ENCODE measurements around the gene CARS2. TPM values are rescaled to one million over a fixed set of nuclear protein-coding genes. Genes with fewer than 3 reads are reported as not detected.
A peak's percentile ranks its signal among the peaks of the same experiment; 100 is the strongest.

Gene CARS2
- total and polyA plus RNA-seq, 7 donors = 35.4 to 77.5 (median 45.7) TPM

DNA sequence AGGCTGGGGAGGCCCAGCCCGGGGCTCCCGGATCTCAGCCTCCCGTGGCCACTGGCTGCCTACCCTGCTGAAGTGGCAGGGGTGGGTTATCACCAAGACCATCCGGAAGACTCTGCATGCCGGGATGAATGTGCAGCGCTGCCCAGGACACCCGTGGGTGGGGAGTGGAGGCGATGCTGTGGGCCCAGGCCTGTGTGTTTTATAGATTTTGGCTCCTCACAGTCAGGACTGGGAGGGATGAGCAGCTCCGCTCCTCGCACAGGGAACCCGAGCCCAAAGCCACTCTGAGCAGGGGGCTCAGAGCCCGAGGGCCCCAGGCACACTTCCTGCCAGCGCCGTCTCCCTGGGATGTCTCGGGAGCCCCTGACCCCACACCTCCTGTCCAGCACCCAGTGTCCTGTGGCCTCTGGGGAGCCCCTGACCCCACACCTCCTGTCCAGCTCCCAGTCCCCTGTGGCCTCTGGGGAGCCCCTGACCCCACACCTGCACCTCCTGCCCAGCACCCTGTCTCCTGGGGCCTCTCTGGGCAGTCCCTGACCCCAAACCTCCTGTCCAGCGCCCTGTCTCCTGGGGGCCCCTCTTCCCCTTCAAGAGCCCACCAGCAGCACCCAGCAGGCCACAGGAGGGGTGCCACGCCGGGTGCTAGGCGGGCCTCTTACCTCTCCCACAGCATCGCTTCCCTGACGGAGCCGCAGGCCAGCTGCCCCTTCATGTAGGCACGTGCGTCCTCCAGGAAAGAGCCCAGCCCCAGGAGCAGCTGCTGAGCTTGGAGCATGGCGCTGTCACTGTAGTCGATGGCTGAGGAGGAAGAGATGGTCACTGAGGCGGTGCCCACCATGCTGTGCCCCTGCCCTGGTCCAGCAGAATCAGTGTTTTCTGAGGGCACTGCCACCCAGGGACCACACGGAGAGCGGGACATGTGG lies 59.2 kb downstream of the CARS2 start:
- Histone ChIP-seq H3K27ac (peak overlapping the region in 2 of 4 donors; percentile 66 to 72), H3K27me3 (no peaks in the 10 kb centered on the region), H3K9me3 (no peaks in the 10 kb centered on the region), H3K4me1 (peaks cover 0 to 16% (median 13%) of the 10 kb centered on the region in 4 donors), H3K4me3 (no peak overlapping the region), H3K36me3 (peaks cover 0 to 57% (median 22%) of the 10 kb centered on the region in 4 donors)
- TF ChIP-seq, protein P1, sequence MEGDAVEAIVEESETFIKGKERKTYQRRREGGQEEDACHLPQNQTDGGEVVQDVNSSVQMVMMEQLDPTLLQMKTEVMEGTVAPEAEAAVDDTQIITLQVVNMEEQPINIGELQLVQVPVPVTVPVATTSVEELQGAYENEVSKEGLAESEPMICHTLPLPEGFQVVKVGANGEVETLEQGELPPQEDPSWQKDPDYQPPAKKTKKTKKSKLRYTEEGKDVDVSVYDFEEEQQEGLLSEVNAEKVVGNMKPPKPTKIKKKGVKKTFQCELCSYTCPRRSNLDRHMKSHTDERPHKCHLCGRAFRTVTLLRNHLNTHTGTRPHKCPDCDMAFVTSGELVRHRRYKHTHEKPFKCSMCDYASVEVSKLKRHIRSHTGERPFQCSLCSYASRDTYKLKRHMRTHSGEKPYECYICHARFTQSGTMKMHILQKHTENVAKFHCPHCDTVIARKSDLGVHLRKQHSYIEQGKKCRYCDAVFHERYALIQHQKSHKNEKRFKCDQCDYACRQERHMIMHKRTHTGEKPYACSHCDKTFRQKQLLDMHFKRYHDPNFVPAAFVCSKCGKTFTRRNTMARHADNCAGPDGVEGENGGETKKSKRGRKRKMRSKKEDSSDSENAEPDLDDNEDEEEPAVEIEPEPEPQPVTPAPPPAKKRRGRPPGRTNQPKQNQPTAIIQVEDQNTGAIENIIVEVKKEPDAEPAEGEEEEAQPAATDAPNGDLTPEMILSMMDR (IDR thresholded peaks at IDR 0.05) = no peak
- no peak for TF ChIP-seq EP300 (IDR thresholded peaks at IDR 0.05)
- TF ChIP-seq POLR2AphosphoS5 (IDR thresholded peaks at IDR 0.05) = no peak
- TF ChIP-seq POLR2A (IDR thresholded peaks at IDR 0.05) = no peak
- DNase-seq = peak; percentile 62
- WGBS, 2 donors = 94% methylated on average over 29 of the region's 29 CpGs
- intact Hi-C loops (cut with DNase I) = no loop called here

DNA sequence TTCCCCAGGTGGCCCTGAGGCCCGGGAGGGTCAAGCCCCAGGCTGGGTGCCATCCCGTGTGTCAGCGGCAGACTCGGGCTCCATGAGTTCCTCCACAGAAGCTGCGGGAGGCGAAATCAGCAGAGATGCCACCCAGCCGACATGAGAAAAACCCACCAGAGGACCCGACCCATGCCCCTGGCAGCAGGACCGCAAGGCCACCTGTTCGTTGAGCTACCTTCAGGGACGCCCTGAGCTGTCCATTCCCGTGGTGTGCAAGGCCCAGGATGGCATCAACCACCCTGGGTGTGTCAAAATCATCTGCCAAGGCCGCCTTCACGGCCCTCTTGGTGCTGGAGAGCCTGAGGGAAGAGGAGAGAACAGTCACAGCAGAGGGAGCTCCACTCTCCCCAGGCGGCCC lies 60.2 kb downstream of the CARS2 start:
- no peak for TF ChIP-seq EP300 (IDR thresholded peaks at IDR 0.05)
- TF ChIP-seq, protein P1 (IDR thresholded peaks at IDR 0.05) = no peak
- no peak for TF ChIP-seq POLR2A (IDR thresholded peaks at IDR 0.05)
- TF ChIP-seq POLR2AphosphoS5 (IDR thresholded peaks at IDR 0.05) = no peak
- Histone ChIP-seq H3K4me3 (no peak overlapping the region), H3K9me3 (no peaks in the 10 kb centered on the region), H3K27ac (peak overlapping the region in 3 of 4 donors; percentile 61 to 72 (median 66)), H3K4me1 (peaks cover 0 to 26% (median 22%) of the 10 kb centered on the region in 4 donors), H3K36me3 (peaks cover 0 to 57% (median 20%) of the 10 kb centered on the region in 4 donors), H3K27me3 (no peaks in the 10 kb centered on the region)
- intact Hi-C loops (cut with DNase I) = no loop called here
- no peak for DNase-seq
- WGBS, 2 donors = 87 to 92% methylated on average over 15 of the region's 15 CpGs

DNA sequence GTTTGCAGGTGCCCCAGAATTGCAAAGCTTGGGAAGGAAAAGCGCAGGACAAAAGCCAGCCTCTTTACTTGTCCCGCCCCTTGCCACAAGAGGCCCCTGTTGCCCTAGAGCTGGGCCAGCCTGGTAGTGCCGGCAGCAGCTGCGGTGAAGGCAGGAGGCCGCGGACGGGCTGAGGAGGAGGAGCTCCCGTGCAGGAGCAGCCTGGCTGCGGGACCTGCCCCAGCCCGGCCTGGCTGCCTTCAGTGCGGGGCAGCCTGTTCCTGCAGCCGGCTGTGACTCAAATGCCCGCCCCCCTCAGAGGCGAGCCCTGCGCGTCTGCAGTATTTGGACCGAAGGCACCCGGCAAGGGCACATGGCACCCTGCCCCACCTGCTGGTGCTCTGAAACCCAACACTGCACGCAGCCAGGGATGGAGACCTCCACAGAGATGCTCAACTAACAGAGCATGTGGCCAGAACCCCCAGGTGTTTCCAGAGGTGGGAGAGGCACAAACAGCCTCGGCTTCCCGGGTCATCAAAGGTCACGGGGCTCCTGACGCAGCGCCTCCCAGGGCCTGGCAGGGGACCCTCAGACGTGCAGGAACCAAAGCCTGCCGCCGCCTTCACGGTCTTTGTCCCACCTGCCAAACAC lies 60.9 kb downstream of the CARS2 start:
- Histone ChIP-seq H3K9me3 (no peaks in the 10 kb centered on the region), H3K4me1 (peaks cover 0 to 32% (median 28%) of the 10 kb centered on the region in 4 donors), H3K36me3 (peaks cover 0 to 51% (median 17%) of the 10 kb centered on the region in 4 donors), H3K27ac (peak overlapping the region in 3 of 4 donors; percentile 61 to 72 (median 66)), H3K27me3 (no peaks in the 10 kb centered on the region), H3K4me3 (no peak overlapping the region)
- 33 to 47% methylated on average over 28 of the region's 28 CpGs for WGBS, 2 donors
- TF ChIP-seq POLR2A (IDR thresholded peaks at IDR 0.05) (no peak), POLR2AphosphoS5 (IDR thresholded peaks at IDR 0.05) (peak; percentile 16 to 63 (median 48)), EP300 (IDR thresholded peaks at IDR 0.05) (no peak)
- TF ChIP-seq, protein P1 (IDR thresholded peaks at IDR 0.05) = peak in 3 of 4 experiments; percentile 22 to 48 (median 36)
- intact Hi-C loops (cut with DNase I) = loop anchor here (5.0 kb wide), 2 partner anchors 37 to 53 kb away; no protein-coding TSS in a partner anchor
- peak; percentile 90 for DNase-seq

DNA sequence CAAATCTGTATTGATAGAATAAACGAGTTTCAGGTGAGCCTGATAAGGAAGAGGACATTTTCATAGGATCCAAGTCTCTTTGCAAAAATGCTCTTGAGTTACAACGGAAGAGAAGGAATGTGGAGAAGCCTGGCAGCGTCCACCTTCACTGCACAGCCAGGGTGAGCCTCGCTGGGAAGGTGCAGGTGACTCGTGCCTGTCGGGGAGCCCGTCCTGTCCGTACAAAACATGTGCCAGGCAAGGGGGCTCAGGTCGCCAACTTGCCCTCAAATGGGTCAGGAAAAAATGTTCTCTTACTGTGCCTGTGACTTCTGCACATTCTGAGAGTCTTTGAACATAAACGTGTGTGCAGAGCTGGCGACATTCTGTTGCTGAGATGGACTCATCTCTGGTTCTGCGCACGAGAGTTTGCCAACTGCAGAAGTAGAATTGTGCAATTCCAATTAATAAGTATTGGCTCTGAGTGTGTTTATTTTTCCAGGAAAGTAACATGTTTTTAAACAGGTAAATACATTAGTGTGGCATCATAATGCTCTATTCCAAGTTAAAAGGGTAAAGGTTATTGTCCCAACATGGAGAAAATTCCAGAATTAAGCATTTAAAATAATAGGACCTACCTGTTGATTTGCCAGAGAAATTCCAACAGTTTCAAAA lies 62.0 kb downstream of the CARS2 start:
- no peak for DNase-seq
- H3K36me3 ChIP-seq = peaks cover 7 to 48% (median 20%) of the 10 kb centered on the region in 4 donors
- TF ChIP-seq POLR2A (IDR thresholded peaks at IDR 0.05) (no peak), POLR2AphosphoS5 (IDR thresholded peaks at IDR 0.05) (no peak), EP300 (IDR thresholded peaks at IDR 0.05) (no peak)
- TF ChIP-seq, protein P1 (IDR thresholded peaks at IDR 0.05) = no peak
- peak overlapping the region in 3 of 4 donors; percentile 61 to 72 (median 66) for H3K27ac ChIP-seq
- no peaks in the 10 kb centered on the region for H3K9me3 ChIP-seq
- H3K27me3 ChIP-seq = no peaks in the 10 kb centered on the region
- WGBS, 2 donors = 85 to 91% methylated on average over 13 of the region's 13 CpGs
- H3K4me3 ChIP-seq = no peak overlapping the region
- intact Hi-C loops (cut with DNase I) = loop anchor here (5.0 kb wide), 2 partner anchors 38 to 52 kb away; no protein-coding TSS in a partner anchor
- H3K4me1 ChIP-seq = peaks cover 0 to 32% (median 28%) of the 10 kb centered on the region in 4 donors

Measured in sigmoid colon (tissue), 7 donors.